ENCODE results near the gene CYP4F3.
"Not testable (repeated sequence)": the region's sequence is repeated elsewhere in the genome, so short reads cannot be mapped to it uniquely, and the experiment has no call there.

Gene CYP4F3

DNA sequence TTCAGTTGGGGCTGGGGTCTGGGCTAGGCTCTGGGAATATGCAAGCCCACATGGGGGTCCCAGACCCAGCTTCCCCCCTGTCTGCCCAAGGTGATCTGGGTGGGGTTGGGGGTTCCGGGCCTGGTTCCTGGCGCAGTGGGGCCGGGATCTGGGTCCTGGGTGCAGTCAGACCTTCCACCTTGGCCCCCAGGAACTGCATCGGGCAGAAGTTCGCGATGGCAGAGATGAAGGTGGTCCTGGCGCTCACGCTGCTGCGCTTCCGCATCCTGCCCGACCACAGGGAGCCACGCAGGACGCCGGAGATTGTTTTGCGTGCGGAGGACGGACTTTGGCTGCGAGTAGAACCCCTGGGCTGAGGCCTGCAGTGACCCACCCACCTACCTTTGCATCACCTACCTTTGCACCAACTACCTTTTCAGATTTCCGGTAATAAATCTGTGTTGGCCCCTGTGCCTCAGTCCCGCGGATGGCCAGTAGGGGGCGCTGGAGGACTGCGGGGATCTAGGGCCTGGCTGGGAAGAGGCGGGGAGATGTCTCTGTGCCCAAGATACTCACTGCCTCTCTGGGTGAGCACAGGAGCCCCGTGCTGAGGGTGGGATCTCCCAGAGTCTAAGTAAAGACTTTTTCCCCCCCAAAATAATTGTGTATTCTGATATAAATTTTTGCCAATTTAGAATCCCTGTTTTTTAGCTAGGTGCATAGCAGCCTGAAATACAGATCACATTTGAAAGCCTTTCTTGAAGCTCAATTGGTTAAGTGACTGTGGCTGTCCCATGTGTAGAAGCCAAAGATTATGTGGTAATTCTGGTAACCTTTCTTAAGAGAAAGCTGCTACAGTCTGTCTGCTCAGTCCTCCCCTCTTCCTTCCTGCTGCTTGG lies 11.5 kb upstream of the CYP4F3 start:
- peak; percentile 73 for DNase-seq (ENCODE audit: low spot score)

DNA sequence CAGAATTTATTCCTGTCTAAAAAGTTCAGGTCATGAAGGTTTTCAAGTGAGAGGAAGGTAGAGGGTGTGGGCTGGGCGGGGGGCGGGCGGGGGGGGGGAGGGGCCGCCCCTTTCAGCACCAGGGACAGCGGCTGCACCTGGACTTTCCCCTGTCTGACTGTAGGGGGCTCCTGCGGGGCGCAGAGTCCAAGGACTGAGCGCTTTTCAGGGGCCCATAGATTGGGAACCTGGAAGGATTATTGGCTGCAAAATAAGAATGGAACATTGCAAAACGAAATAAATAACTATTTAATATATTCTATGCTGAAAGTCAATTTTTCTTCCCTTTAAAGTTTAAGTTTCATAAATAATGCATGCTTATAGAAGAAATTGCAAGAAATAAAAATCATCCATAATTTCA lies 8.9 kb upstream of the CYP4F3 start:
- peak; percentile 24 for DNase-seq (ENCODE audit: low spot score)

DNA sequence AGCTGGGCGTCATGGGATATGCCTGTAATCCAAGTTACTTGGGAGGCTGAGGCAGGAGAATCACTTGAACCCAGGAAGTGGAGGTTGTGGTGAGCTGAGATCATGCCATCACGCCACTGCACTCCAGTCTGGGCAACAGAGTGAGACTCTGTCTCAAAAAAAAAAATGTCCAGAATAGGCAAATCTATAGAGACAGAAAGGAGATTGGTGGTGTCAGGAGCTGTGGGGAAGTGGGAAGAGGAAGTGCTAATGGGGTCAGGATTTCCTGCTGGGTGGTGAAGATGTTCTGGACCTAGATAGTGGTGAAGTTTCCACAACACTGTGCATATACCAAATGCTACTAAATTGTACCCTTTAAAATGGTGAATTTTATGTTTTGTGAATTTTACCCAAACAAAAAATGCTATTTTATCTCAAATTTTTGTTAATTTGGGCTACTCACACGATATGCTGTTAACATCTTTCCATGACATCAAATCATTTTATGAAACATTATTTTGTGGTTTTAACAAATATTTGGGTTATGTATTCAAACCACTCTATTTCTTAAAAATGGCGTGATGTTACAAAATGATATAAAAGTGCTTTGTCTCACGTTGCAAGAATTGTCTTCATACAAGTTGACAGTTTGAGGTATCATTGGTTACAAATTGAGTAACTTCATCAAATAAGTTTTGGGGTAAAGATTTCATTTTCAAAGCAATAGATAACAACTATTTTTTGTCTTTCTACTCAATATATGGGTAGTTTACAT lies 7.4 kb upstream of the CYP4F3 start:
- no peak for DNase-seq (ENCODE audit: low spot score)

DNA sequence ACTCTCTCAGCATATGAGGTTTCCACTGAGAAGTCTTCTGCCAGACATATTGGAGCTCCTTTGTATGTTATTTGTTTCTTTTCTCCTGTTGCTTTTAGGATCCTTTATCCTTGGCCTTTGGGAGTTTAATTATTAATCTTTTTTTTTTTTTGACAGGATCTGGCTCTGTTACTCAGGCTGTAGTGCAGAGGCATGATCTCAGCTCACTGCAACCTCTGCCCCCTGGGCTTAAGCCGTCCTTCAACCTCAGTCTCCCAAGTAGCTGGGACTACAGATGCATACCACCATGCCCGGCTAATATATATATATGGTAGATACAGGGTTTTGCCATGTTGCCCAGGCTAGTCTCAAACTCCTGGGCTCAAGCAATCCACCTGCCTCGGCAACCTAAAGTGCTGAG lies 6.6 kb upstream of the CYP4F3 start:
- DNase-seq (ENCODE audit: low spot score), result peak; percentile 20

DNA sequence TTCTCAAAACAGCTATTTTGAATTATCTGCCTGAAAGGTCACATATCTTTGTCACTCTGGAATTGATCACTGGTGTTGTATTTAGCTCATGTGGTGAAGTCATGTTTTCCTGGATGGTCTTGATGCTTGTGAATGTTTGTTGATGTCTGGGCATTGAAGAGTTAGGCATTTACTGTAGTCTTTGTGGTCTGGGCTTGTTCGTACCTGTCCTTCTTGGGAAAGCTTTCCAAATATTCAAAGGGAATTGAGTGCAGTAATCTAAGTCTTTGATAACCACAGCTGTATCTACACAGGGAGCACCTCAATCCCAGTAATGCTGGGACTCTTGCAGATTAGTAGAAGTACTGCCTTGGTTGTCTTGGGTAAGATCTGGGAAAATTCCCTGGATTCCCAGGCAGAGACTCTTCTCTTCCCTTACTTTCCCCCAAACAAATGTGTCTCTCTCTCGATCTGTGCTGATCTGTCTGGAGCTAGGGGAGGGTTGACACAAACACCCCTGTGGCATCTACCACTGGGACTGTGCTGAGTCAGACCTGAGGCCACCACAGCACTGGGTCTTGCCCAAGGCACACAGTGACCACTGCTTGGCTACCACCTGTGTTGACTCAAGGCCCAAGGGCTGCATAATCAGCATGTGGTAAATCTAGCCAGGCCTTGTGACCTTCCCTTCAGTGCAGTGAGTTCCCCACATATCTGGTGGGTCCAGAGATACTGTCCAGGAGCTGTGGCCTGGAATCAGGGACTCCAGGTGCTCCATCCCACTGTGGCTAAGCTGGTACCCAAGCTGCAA lies 5.5 kb upstream of the CYP4F3 start:
- peak; percentile 18 for DNase-seq (ENCODE audit: low spot score)

DNA sequence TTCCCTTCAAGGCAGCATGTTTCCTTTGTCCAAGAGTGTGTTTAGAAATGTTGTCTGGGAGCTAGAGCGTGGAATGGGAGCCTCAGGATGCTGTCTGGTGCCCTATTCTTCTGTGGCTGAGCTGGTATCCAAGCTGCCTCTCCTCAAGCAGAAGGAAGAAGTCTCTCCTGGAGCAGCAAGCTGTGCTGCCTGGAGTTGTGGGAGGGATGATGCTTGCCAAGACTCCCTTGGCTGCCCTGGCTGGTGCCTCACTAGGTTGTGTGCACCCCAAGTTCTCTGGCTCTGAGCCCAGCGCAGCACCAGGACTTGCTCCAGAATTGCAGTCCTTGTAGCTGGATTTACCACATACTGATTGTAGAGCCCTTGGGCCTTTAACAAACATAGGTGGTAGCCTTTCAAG lies 4.7 kb upstream of the CYP4F3 start:
- DNase-seq (ENCODE audit: low spot score), result no peak

DNA sequence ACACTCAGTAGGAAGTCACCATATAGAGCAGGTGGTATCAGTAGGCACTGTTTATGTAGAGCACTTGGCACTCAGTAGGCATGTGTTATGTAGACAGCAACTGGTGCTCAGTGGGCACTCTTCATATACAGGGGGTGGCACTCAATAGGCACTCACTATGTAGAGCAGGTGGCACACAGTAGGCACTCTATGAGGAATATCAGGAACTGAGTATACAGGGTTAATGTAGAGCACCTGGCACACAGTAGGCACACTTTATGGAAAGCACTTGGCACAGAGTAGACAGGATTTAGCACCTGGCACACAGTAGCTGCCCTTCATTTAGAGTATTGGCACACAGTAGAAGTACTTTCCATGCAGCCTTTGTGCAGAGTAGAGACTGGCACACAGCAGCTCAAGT lies 1.1 kb upstream of the CYP4F3 start:
- no peak for DNase-seq (ENCODE audit: low spot score)

DNA sequence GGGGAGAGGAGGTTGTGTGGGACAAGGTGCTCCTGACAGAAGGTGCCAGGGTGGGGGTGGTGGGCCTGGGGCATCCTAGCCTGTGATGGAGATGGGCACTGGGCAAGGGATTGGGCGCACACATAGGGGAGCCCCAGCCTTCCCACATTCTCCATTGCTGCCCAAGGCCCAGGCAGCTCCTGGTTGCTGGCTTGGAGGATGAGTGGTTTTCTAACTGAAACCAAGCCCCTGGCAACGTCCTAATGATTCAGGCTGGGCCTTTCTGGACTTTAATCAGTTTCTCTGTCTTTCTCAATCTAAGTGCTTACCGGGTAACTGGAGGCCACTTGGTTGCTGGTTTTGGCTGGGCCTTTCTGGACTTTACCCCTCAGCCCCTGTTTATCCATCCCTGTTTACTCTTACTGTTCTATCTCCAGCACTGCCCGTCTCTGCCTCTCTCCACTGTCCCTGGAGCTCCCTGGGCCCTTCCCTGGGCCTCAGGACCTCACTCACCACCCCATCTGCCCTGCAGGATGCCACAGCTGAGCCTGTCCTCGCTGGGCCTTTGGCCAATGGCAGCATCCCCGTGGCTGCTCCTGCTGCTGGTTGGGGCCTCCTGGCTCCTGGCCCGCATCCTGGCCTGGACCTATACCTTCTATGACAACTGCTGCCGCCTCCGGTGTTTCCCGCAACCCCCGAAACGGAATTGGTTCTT lies 354 bp downstream of the CYP4F3 start:
- DNase-seq (ENCODE audit: low spot score), result no peak

DNA sequence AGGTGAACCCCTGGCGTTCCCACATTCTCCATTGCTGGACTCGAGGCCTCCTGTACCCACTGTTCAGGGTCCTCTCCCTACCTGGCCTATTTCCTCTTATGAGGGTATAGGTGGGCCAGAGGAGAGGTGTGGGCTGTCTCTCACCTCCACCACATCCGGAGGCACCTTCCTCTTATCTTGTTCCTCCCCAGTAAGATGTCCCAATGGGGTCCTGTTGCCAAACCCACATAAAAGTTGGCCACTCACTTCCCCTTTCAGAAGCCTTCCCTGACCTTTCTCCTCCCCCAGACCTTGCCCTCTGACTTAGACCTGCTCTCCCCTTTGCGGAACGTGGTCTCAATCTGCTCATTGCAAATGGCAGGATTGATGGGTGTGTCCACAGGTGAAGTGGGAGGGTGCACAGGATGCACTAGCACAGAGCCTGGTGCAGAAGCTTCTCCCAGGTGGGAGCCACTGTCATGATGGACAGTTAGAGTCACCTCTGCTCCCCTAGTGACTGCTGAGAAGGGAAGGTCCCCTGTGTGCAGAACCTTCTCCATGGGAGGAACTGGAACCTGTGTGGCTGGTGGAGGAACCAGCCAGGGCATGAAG lies 1.3 kb downstream of the CYP4F3 start:
- no peak for DNase-seq (ENCODE audit: low spot score)

DNA sequence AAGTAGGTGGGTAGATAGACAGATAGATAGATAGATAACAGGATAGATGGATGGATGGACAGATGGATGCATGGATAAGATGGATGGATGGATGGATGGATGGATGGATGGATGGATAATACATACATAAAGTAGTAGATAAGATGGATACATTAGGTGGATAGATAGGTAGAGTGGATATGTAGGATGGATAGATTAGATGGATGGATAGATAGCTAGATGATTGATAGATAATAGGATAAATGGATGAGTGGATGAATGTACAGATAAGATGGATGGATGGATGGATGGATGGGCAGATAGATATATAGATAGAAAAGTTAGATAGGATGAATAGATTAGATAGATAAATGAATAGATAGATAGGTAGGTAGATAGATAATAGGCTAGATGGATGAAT lies 2.1 kb downstream of the CYP4F3 start:
- no peak for DNase-seq (ENCODE audit: low spot score)

DNA sequence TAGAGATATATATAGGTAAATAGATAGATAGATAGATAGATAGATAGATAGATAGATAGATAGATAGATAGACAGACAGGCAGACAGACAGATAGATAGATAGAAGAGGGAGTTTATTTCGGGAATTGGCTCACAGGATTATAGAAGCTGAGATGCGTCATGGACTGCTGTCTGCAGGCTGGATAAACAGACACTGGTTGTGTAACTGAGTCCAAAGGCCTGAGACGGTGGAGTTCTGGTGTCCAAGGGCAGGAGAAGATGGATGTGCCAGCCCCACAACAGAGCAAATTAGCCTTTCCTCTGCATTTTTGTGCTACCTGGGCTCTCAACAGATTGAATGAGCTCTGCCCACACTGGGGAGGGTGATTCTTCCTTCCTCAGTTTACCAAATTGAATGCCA lies 2.7 kb downstream of the CYP4F3 start:
- DNase-seq (ENCODE audit: low spot score), result no peak

DNA sequence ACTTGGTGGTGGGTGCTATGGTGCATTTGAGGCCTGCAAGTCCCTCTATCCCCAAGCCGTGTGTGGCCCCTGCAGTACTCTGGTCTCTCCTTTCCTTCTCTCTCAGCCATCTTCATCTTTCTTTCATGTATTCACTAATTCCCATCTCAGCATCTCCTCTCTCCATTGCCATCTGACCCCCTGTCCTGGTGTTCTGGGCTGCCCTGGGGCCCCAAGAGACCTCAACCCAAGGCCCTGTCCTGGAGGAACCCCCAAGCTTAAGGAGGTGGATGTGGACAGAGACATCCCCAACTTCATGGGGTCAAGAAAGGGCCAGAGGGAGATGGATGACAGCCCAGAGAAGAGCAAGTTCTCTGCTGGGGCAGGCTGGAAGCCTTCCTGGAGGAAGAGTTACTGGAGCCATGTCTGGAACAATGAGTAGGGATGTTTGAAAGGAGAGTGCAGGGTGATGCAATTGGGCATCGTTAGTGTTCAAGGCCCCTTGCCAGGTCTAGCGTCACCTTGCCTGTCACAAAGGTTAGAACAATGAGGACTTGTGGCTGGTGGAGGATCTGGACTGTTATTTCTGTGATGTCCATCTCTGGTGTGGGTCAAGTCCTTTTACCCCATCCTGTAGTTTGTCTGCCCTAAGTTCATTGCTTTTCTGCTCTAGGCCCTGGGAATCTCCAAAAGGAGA lies 3.5 kb downstream of the CYP4F3 start:
- no peak for DNase-seq (ENCODE audit: low spot score)

DNA sequence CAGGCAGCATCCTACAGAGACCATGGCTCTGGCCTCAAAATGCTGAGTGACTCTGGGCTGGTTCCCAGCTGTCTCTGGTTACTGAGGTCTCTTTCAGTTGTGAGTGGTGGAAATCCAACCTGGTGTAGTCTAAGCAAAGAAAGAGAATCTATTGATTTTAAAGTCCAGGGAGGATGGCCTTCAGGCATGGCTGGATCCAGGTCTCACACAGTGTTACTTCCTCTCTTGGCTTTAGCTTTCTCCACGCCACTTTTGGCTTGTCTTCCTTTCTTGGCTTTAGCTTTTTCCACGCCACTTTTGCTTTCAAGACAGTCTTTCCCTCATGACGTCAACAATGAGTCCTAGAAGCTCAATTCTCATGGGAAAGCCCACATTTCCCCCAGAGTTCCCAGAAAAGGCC lies 4.1 kb downstream of the CYP4F3 start:
- no peak for DNase-seq (ENCODE audit: low spot score)

DNA sequence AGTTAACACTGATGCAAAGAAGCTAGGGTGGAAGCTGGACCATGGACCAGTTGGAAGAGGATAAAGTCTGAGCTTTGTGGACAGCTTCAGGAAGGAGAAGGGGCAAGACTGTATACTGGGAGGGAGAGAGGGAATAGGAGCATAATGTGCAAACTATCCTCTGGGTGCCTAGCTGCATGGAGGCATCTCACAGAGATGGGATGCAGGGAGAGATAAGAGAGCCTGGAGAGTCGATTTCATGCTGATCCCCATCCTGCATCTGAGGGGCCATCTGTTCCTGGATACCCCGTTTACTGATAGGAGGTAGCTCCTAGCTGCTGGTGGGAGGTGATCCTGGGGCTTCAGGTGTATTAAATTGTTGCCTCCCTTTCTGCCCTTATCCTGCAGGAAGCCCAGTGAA lies 8.8 kb downstream of the CYP4F3 start:
- no peak for DNase-seq (ENCODE audit: low spot score)

DNA sequence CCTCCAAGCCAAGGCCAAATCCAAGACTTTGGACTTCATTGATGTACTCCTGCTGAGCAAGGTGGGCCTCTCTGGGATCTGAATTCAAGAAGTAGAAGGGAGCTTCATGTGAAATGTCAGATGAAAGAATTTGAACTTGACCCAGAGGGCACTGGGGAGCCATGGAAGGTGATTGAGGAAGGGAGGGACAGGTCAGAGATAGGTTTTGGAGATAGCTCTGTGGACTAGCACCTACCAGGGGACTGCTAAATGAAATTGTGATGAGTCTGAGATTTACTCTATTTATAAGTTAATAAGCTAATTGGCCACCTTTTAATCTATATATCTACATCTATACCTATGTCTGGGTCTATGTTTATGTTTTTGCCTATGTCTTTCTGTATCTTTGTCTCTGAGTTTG lies 9.4 kb downstream of the CYP4F3 start:
- DNase-seq (ENCODE audit: low spot score), result not testable (repeated sequence)

DNA sequence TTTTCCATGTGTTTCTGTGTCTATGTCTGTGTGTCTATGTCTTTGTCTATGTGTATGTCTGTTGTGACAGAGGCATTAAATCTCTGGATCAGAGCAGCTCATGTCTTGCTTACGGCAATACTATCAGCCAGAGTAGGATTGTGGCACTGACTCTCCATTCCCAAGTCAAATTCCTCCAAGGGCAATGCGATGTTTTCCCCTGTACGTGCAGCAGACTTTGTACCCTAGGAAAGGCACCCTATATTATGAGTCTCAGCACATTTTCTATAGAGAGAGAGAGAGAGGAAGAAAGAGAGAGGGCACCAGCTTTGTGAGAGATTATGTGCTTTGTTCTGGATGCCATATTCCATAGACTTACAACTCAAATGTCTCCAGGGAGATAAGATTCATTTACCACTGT lies 11.1 kb downstream of the CYP4F3 start:
- no peak for DNase-seq (ENCODE audit: low spot score)

DNA sequence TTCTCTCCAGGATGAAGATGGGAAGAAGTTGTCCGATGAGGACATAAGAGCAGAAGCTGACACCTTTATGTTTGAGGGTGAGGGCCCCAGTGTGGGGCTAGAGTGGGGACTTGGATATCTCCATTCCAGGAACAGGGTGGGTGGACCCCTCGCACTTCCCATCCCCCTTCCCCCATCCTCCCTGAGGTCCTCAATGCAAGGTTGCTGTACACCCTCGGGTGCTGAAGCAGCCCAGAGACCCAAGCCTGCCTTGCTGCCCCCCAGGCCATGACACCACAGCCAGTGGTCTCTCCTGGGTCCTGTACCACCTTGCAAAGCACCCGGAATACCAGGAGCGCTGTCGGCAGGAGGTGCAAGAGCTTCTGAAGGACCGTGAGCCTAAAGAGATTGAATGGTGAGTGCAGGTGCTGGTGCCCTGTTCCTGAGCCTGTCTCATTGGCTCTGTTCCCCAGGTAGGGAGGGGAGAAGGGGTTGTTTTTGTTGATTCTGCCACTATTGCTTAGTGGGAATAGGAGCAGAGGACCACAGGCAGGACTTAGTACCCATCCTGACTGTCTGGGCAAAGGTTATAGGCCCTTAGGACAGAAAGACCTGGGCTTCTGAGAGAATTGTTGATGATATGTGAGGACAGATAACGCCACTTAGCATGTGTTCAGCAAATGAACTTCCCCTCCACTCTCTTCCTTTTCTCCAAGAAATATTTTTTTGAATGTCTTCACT lies 12.0 kb downstream of the CYP4F3 start:
- DNase-seq (ENCODE audit: low spot score), result no peak

DNA sequence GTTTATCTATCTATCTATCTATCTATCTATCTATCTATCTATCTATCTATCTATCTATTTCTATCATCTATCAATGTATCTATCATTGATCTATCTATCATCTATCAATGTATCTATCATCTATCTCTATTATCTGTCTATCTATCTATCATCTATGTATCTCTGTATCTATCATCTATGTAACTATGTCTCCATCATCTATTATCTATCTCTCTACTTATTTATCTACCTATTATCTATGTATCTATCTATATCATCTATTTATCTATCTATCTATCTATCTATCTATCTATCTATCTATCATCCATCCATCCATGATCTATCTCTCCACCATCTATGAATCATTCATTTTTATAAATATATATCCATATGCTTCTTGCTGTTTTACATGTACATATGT lies 15.8 kb downstream of the CYP4F3 start:
- no peak for DNase-seq (ENCODE audit: low spot score)

DNA sequence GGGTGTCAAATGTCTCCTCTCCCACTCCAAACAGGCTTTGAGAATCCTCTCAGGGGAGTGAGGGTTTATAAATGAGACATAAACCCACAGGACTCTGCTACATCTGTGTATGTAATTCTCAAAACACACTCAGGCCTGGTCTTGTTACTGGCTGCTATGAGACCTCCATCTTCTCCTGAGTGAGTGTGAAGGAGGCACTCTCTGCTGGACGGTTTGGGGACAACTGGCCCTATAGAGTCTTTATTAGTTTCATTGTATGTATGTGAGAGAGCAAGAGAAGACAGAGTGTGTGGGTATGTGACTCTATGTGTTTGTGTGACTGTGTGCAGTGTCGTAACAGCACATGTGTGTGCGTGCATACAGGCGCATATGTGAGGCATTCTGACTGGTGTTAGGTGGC lies 22.6 kb downstream of the CYP4F3 start:
- no peak for DNase-seq (ENCODE audit: low spot score)

DNA sequence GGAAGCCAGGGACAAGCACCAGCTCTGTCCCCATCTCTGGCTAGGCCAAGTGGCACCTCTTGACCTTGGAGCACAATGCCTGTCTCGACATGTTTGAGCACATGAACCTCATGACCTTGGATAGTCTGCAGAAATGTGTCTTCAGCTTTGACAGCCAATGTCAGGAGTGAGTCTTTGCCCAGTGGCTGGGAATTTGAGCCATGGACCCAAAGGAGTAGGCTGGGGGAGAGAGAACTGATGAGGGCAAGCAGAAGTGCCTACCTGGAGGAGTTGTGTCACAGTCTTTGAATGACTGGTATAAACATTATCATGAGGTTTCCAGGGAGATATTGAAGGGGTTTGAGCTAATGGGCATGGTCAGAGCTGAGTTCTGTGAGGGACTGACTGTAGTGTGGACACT lies 25.5 kb downstream of the CYP4F3 start:
- no peak for DNase-seq (ENCODE audit: low spot score)

Measured in kidney tubule cell (primary cell).